ENCODE measurements around the gene SRL.
"Not testable (repeated sequence)": the region's sequence is repeated elsewhere in the genome, so short reads cannot be mapped to it uniquely, and the experiment has no call there.

Gene SRL

GRCh38 chr16:4226251-4227039 lies 15.4 kb downstream of the SRL start:
- DNase-seq (ENCODE audit: low spot score) = no peak

GRCh38 chr16:4225075-4225474 lies 16.8 kb downstream of the SRL start:
- no peak for DNase-seq (ENCODE audit: low spot score)

GRCh38 chr16:4220358-4220757 lies 21.5 kb downstream of the SRL start:
- DNase-seq (ENCODE audit: low spot score) = no peak

- no peak for DNase-seq (ENCODE audit: low spot score)
Observed at GRCh38 chr16:4218202-4218601, 23.7 kb downstream of the SRL start.

GRCh38 chr16:4217204-4218131 lies 24.4 kb downstream of the SRL start:
- no peak for DNase-seq (ENCODE audit: low spot score)

GRCh38 chr16:4216596-4216995 lies 25.3 kb downstream of the SRL start:
- no peak for DNase-seq (ENCODE audit: low spot score)

GRCh38 chr16:4215106-4215505 lies 26.8 kb downstream of the SRL start:
- no peak for DNase-seq (ENCODE audit: low spot score)

GRCh38 chr16:4214215-4214621 lies 27.7 kb downstream of the SRL start:
- DNase-seq (ENCODE audit: low spot score) = peak; percentile 86

- DNase-seq (ENCODE audit: low spot score) = no peak
Observed at GRCh38 chr16:4213737-4214136, 28.1 kb downstream of the SRL start.

GRCh38 chr16:4212934-4213296 lies 29.0 kb downstream of the SRL start:
- peak; percentile 89 for DNase-seq (ENCODE audit: low spot score)

- DNase-seq (ENCODE audit: low spot score) = no peak
Observed at GRCh38 chr16:4212211-4212933, 29.5 kb downstream of the SRL start.

GRCh38 chr16:4211445-4212210 lies 30.3 kb downstream of the SRL start:
- not testable (repeated sequence) for DNase-seq (ENCODE audit: low spot score)

- no peak for DNase-seq (ENCODE audit: low spot score)
Observed at GRCh38 chr16:4209666-4210065, 32.2 kb downstream of the SRL start.

GRCh38 chr16:4208341-4208751 lies 33.5 kb downstream of the SRL start:
- DNase-seq (ENCODE audit: low spot score) = no peak

- no peak for DNase-seq (ENCODE audit: low spot score)
Observed at GRCh38 chr16:4207683-4208340, 34.1 kb downstream of the SRL start.

GRCh38 chr16:4207229-4207628 lies 34.7 kb downstream of the SRL start:
- DNase-seq (ENCODE audit: low spot score) = no peak

GRCh38 chr16:4206680-4207079 lies 35.2 kb downstream of the SRL start:
- no peak for DNase-seq (ENCODE audit: low spot score)

- DNase-seq (ENCODE audit: low spot score) = no peak
Observed at GRCh38 chr16:4205971-4206370, 35.9 kb downstream of the SRL start.

GRCh38 chr16:4204521-4204920 lies 37.4 kb downstream of the SRL start:
- DNase-seq (ENCODE audit: low spot score) = no peak

GRCh38 chr16:4203748-4204147 lies 38.1 kb downstream of the SRL start:
- peak; percentile 10 for DNase-seq (ENCODE audit: low spot score)

All from SW480 (cell line).